ENCODE measurements around the gene GLDC.

DNA sequence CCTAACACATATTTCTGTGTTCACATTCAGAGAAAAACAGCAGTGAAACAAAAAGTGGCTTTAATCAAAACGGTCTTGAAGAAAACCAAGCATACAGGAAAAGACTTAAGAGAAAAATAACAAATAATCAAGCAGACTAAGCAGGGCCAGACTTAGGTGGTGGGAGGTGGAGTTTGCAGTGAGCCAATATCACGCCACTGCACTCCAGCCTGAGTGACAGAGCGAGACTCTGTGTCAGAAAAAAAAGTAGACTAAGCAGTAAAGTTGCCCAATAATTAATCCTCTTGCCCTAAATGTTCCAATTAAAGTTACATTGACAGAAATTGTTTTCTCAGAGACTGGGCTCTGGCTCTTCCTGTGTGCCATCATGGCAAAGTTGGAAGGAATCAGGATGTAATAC is 26.6 kb upstream of the GLDC start:
- TF ChIP-seq POLR2A (IDR thresholded peaks at IDR 0.05; ENCODE audit: low read depth) (no peak), CTCF (IDR thresholded peaks at IDR 0.05) (no peak), EP300 (IDR thresholded peaks at IDR 0.05) (no peak)
